K562 (cell line): ENCODE results near the gene GABRR2. TPM values are rescaled to one million over a fixed set of nuclear protein-coding genes. Genes with fewer than 3 reads are reported as not detected.

Experiments used
- ATAC-seq: fragments of 200-7000 bp; cut with Tn5 transposase; 3 replicates; pipeline ENCODE4 v1.9.1; 2020; ENCODE audit warnings: moderate library complexity
- BruUV-seq: library from RNA; stranded (reverse); fragments of 400-500 nt; replicated peaks from 2 replicates; lab custom pipeline; 2021; lab: Mats Ljungman, UMichigan
- CTCF ChIA-PET: fragments of 300-600 bp; formaldehyde crosslinking; extraction: SDS; loops from one replicate; lab custom pipeline; 2021; ENCODE audit warnings: low intra/inter-chr PET ratio; lab: Yijun Ruan, JAX
- POLR2A ChIA-PET: fragments of 300-600, 350-650 bp; sonication (Branson Sonifier 250); formaldehyde crosslinking; extraction: SDS; loops from one replicate; lab custom pipeline; 2021; ENCODE audit warnings: antibody characterized with exemption, inconsistent platforms; lab: Yijun Ruan, JAX
- DNase-seq, 4 experiments: peaks; one replicate each; pipeline versions ENCODE4 v3.0.0 to v3.0.0-alpha.2; 2011 to 2018; ENCODE audit warnings: low spot score in 3 of 4, mixed read lengths in 3 of 4; ENCODE audit errors: extremely low read depth in 1 of 4
- FAIRE-seq: peaks from 2 replicates; lab custom pipeline; 2011; peaks lifted over from hg19 to GRCh38; lab: Jason Lieb, UNC
- H2AFZ ChIP-seq: 2 replicates; pipeline ENCODE4 v1.6.0; 2011; ENCODE audit warnings: low read depth, low read length, control low read depth, inconsistent platforms
- H3K27ac ChIP-seq: fragments of 200-600 bp; 3 replicates; pipeline ENCODE4 v1.8.0; 2011; ENCODE audit warnings: low read depth, mild to moderate bottlenecking, control low read depth, inconsistent platforms, low read length, moderate library complexity, mixed read lengths; ENCODE audit errors: extremely low read depth
- H3K27me3 ChIP-seq, 2 experiments: fragments of 300-600 bp in 1 of 2; 2 replicates in 1 of 2; 3 replicates in 1 of 2; pipeline versions ENCODE4 v1.6.0 to v1.8.0; 2011; ENCODE audit warnings: inconsistent platforms in 2 of 2, low read length in 2 of 2, mild to moderate bottlenecking in 1 of 2, mixed read lengths in 1 of 2, moderate library complexity in 1 of 2; ENCODE audit not compliant: control insufficient read depth in 2 of 2, insufficient read depth in 2 of 2
- H3K36me3 ChIP-seq: fragments of 300-600 bp; 3 replicates; pipeline ENCODE4 v1.8.0; 2011; ENCODE audit warnings: mild to moderate bottlenecking, low read length, inconsistent platforms; ENCODE audit not compliant: control insufficient read depth, insufficient read depth
- H3K4me1 ChIP-seq, 2 experiments: fragments of 200-600 bp in 1 of 2; replicated peaks in 1 of 2; 2 replicates in 1 of 2; 3 replicates in 1 of 2; pipeline versions ENCODE4 v1.5.1 to v1.8.0; 2011; ENCODE audit warnings: inconsistent platforms in 2 of 2, low read length in 2 of 2, mild to moderate bottlenecking in 1 of 2, mixed read lengths in 1 of 2, moderate library complexity in 1 of 2; ENCODE audit not compliant: control insufficient read depth in 2 of 2, insufficient read depth in 2 of 2
- H3K4me2 ChIP-seq: 2 replicates; pipeline ENCODE4 v1.6.1; 2011; ENCODE audit warnings: low read length, control low read depth, inconsistent platforms, mixed read lengths; ENCODE audit not compliant: insufficient read depth
- H3K4me3 ChIP-seq: fragments of 200-600 bp; sonication (generic), shearing (Covaris generic); 2 replicates; pipeline ENCODE4 v1.5.1; 2016; ENCODE audit warnings: control low read depth, inconsistent platforms
- H3K79me2 ChIP-seq: fragments of 200-600 bp; 3 replicates; pipeline ENCODE4 v1.8.0; 2011; ENCODE audit warnings: low read length, inconsistent platforms; ENCODE audit not compliant: control insufficient read depth, insufficient read depth
- H3K9ac ChIP-seq, 2 experiments: 2 replicates each; pipeline versions ENCODE4 v1.6.0 to v1.6.1; 2011; ENCODE audit warnings: low read depth in 2 of 2, low read length in 2 of 2, control low read depth in 1 of 2, inconsistent platforms in 1 of 2, mild to moderate bottlenecking in 1 of 2, mixed read lengths in 1 of 2; ENCODE audit not compliant: insufficient read depth in 1 of 2
- H3K9me1 ChIP-seq: one replicate; pipeline ENCODE4 v1.6.0; 2011; ENCODE audit warnings: inconsistent platforms, mild to moderate bottlenecking, low read length, moderate library complexity; ENCODE audit not compliant: control insufficient read depth, insufficient read depth
- H3K9me3 ChIP-seq: replicated peaks from 2 replicates; pipeline ENCODE4 v1.5.1; 2011; ENCODE audit warnings: low read depth, low read length, inconsistent platforms; ENCODE audit not compliant: control insufficient read depth, insufficient read depth
- H4K20me1 ChIP-seq: replicated peaks from 2 replicates; pipeline ENCODE4 v1.6.1; 2011; ENCODE audit warnings: low read length, inconsistent platforms, mixed read lengths; ENCODE audit not compliant: control insufficient read depth, insufficient read depth
- CBX2 ChIP-seq: fragments of 200-600 bp; sonication (generic); IDR thresholded peaks from one replicate; pipeline ENCODE4 v1.6.1; 2012; ENCODE audit warnings: mild to moderate bottlenecking, low read length, inconsistent platforms; ENCODE audit not compliant: insufficient read depth, poor library complexity, severe bottlenecking
- CREBBP ChIP-seq: IDR thresholded peaks from one replicate; pipeline ENCODE4 v1.6.1; 2012; ENCODE audit warnings: low read depth, mild to moderate bottlenecking, control low read depth, inconsistent platforms, low read length
- FOXJ2 ChIP-seq: fragments of 200-800 bp; sonication (Bioruptor generic); IDR thresholded peaks from 2 replicates; pipeline ENCODE4 v1.6.1; 2016; ENCODE audit warnings: missing genetic modification characterization, missing compliant biosample characterization
- FOXK1 ChIP-seq: sonication (generic); formaldehyde crosslinking; IDR thresholded peaks from 2 replicates; pipeline ENCODE4 v1.8.0; 2022; ENCODE audit warnings: missing genetic modification reagents, mild to moderate bottlenecking, borderline replicate concordance
- HMGN3 ChIP-seq: IDR thresholded peaks from 2 replicates; pipeline ENCODE4 v1.6.1; 2011; ENCODE audit warnings: borderline replicate concordance, low read depth, mild to moderate bottlenecking, mixed read lengths, low read length; ENCODE audit not compliant: insufficient read length; ENCODE audit errors: extremely low read depth
- MLLT1 ChIP-seq, 2 experiments: fragments of 450-650 bp; IDR thresholded peaks; 2 replicates each; pipeline ENCODE4 v1.6.1; 2016
- RFX7 ChIP-seq: fragments of 250-450 bp; sonication (Bioruptor Pico); IDR thresholded peaks from 2 replicates; pipeline ENCODE4 v1.5.1; 2021; ENCODE audit warnings: mild to moderate bottlenecking
- TCF3 ChIP-seq: sonication (generic); formaldehyde crosslinking; IDR thresholded peaks from 2 replicates; pipeline ENCODE4 v1.4.0; 2020; ENCODE audit warnings: mild to moderate bottlenecking, missing genetic modification reagents
- TRIM28 ChIP-seq: fragments of 450-650 bp; IDR thresholded peaks from 2 replicates; pipeline ENCODE4 v1.6.1; 2017
- ZEB2 ChIP-seq: fragments of 450-650 bp; IDR thresholded peaks from 2 replicates; pipeline ENCODE4 v1.6.1; 2016
- ZNF274 ChIP-seq: IDR thresholded peaks from 2 replicates; pipeline ENCODE4 v1.6.1; 2011; ENCODE audit warnings: low read depth, mild to moderate bottlenecking, low read length, moderate library complexity, borderline replicate concordance
- WGBS: fragments of 100-300 bp; shearing (Covaris generic); methylation state at CpG from one replicate; pipeline ENCODE4 v1.1.6; 2016; ENCODE audit warnings: low coverage, mixed read lengths; ENCODE audit not compliant: insufficient coverage; ENCODE audit errors: missing lambda C conversion rate; 5-methylcytosine and 5-hydroxymethylcytosine counted together
- in situ Hi-C: fragments of 300-500 bp; cut with MboI; formaldehyde crosslinking; loops from 4 replicates; pipeline ENCODE4 v1.15.0; 2018; ENCODE audit warnings: inconsistent platforms, mixed read lengths
- intact Hi-C: fragments of 100-400 bp; cut with micrococcal nuclease; formaldehyde crosslinking; loops from 2 replicates; pipeline ENCODE4 v1.14.2; 2022
- polyA plus RNA-seq, 8 experiments: library from polyadenylated mRNA; depleted of rRNA in 4 of 8; stranded (reverse) in 5 of 8; unstranded in 3 of 8; fragments of >200 nt; fragmentation: Nextera tagmentation in 2 of 8; fragmentation: Illumina TruSeq in 1 of 8; extraction: Ambion mirVana in 2 of 8; extraction: Trizol in 1 of 8; gene quantifications; 2 replicates each; pipeline versions ENCODE4 v1.2.1 to v1.2.3, GENCODE V29; 2011 to 2014; ENCODE audit warnings: inconsistent platforms in 1 of 8, missing spikeins in 1 of 8
- total RNA-seq, 7 experiments: library from RNA; depleted of rRNA in 6 of 7; stranded (reverse); fragments of >200 nt in 6 of 7; fragmentation: Illumina TruSeq in 2 of 7; extraction: Trizol in 2 of 7; gene quantifications; 2 replicates each; pipeline versions ENCODE4 v1.2.1 to v1.2.3, GENCODE V29; 2011 to 2021; ENCODE audit warnings: low replicate concordance in 1 of 7
- TF ChIP-seq, protein P1 (sequence below): fragments of 250-450 bp; sonication (Bioruptor Pico); IDR thresholded peaks from 2 replicates; pipeline ENCODE4 v1.8.0; 2022; ENCODE audit warnings: moderate library complexity, mild to moderate bottlenecking, inconsistent platforms
- TF ChIP-seq, protein P2 (sequence below): fragments of 250-450 bp; sonication (Bioruptor Pico); IDR thresholded peaks from 2 replicates; pipeline ENCODE4 v1.4.0; 2020; ENCODE audit warnings: mild to moderate bottlenecking, moderate library complexity

GABRR2 gene
- total and polyA plus RNA-seq, 9 of the 15 experiments (the other 6 are each of a cell fraction or from before 2014, with no cell fraction given) = 0.09 to 0.13 (median 0.10) TPM; not detected in 6

GRCh38 chr6:89251976-89252375, 63.1 kb downstream of the GABRR2 start:
- Histone ChIP-seq H3K36me3 (no peaks in the 10 kb centered on the region), H4K20me1 (no peaks in the 10 kb centered on the region), H3K4me1 (no peaks in the 10 kb centered on the region), H3K27me3 (peaks cover 7 to 15% of the 10 kb centered on the region in 2 experiments), H3K79me2 (no peaks in the 10 kb centered on the region), H3K9me3 (no peaks in the 10 kb centered on the region), H2AFZ (no peak overlapping the region), H3K9ac (no peak overlapping the region), H3K4me2 (no peak overlapping the region), H3K4me3 (no peak overlapping the region), H3K9me1 (no peaks in the 10 kb centered on the region), H3K27ac (no peak overlapping the region)
- TF ChIP-seq HMGN3 = no peak
- no peak for TF ChIP-seq CREBBP
- TF ChIP-seq TRIM28 = no peak
- TF ChIP-seq FOXK1 (CRISPR knock-in tag) = no peak
- TF ChIP-seq ZEB2 = no peak
- TF ChIP-seq CBX2 = no peak
- no peak for TF ChIP-seq FOXJ2 (tag)
- no peak for TF ChIP-seq RFX7 (CRISPR knock-in tag)
- no peak for TF ChIP-seq TCF3 (CRISPR knock-in tag)
- TF ChIP-seq, protein P1, sequence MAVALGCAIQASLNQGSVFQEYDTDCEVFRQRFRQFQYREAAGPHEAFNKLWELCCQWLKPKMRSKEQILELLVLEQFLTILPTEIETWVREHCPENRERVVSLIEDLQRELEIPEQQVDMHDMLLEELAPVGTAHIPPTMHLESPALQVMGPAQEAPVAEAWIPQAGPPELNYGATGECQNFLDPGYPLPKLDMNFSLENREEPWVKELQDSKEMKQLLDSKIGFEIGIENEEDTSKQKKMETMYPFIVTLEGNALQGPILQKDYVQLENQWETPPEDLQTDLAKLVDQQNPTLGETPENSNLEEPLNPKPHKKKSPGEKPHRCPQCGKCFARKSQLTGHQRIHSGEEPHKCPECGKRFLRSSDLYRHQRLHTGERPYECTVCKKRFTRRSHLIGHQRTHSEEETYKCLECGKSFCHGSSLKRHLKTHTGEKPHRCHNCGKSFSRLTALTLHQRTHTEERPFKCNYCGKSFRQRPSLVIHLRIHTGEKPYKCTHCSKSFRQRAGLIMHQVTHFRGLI = no peak
- no peak for TF ChIP-seq MLLT1 (IDR thresholded peaks at IDR 0.05)
- TF ChIP-seq, protein P2, sequence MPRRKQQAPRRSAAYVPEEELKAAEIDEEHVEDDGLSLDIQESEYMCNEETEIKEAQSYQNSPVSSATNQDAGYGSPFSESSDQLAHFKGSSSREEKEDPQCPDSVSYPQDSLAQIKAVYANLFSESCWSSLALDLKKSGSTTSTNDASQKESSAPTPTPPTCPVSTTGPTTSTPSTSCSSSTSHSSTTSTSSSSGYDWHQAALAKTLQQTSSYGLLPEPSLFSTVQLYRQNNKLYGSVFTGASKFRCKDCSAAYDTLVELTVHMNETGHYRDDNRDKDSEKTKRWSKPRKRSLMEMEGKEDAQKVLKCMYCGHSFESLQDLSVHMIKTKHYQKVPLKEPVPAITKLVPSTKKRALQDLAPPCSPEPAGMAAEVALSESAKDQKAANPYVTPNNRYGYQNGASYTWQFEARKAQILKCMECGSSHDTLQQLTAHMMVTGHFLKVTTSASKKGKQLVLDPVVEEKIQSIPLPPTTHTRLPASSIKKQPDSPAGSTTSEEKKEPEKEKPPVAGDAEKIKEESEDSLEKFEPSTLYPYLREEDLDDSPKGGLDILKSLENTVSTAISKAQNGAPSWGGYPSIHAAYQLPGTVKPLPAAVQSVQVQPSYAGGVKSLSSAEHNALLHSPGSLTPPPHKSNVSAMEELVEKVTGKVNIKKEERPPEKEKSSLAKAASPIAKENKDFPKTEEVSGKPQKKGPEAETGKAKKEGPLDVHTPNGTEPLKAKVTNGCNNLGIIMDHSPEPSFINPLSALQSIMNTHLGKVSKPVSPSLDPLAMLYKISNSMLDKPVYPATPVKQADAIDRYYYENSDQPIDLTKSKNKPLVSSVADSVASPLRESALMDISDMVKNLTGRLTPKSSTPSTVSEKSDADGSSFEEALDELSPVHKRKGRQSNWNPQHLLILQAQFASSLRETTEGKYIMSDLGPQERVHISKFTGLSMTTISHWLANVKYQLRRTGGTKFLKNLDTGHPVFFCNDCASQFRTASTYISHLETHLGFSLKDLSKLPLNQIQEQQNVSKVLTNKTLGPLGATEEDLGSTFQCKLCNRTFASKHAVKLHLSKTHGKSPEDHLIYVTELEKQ = no peak
- TF ChIP-seq ZNF274 = no peak
- FAIRE-seq = no peak
- ChIA-PET CTCF (no interaction called here), POLR2A (no interaction called here)
- 18% methylated on average over 10 of the region's 10 CpGs for WGBS
- no TSS peak for BruUV-seq
- ATAC-seq = no peak
- no peak for DNase-seq
- intact Hi-C loops (no loop called here), in situ Hi-C loops (no loop called here)
